Lung (tissue), 12 donors: ENCODE measurements around the gene SPIRE2. TPM values are rescaled to one million over a fixed set of nuclear protein-coding genes. Genes with fewer than 3 reads are reported as not detected.
"Not testable (repeated sequence)": the region's sequence is repeated elsewhere in the genome, so short reads cannot be mapped to it uniquely, and the experiment has no call there.

ENCODE experiments used
- ATAC-seq: fragments of 200-7000 bp; cut with Tn5 transposase; one replicate; pipeline ENCODE4 v1.9.1; 2020; ENCODE audit warnings: moderate number of reproducible peaks; ENCODE audit not compliant: insufficient read depth, low FRiP score
- DNase-seq, 3 donors: peaks; one replicate each; pipeline ENCODE4 v3.0.0-alpha.2; 2013 to 2017
- H3K27ac ChIP-seq, 2 donors: one replicate each; pipeline ENCODE4 v1.5.1; 2013; ENCODE audit warnings: mild to moderate bottlenecking in 2 of 2, moderate library complexity in 2 of 2, control low read depth in 1 of 2, inconsistent platforms in 1 of 2, low read depth in 1 of 2, low read length in 1 of 2
- H3K27me3 ChIP-seq, 3 donors: one replicate each; pipeline ENCODE4 v1.5.1; 2013; ENCODE audit warnings: low read length in 2 of 3; ENCODE audit not compliant: control insufficient read depth in 3 of 3, insufficient read depth in 3 of 3
- H3K36me3 ChIP-seq, 4 donors: one replicate each; pipeline ENCODE4 v1.5.1; 2013; ENCODE audit warnings: low read length in 4 of 4, mild to moderate bottlenecking in 1 of 4, moderate library complexity in 1 of 4; ENCODE audit not compliant: control insufficient read depth in 4 of 4, insufficient read depth in 4 of 4
- H3K4me1 ChIP-seq, 5 donors: one replicate each; pipeline ENCODE4 v1.5.1; 2013; ENCODE audit warnings: low read length in 5 of 5, mild to moderate bottlenecking in 2 of 5, moderate library complexity in 1 of 5; ENCODE audit not compliant: control insufficient read depth in 5 of 5, insufficient read depth in 5 of 5
- H3K4me3 ChIP-seq: one replicate; pipeline ENCODE4 v1.5.1; 2013; ENCODE audit warnings: mild to moderate bottlenecking, control low read depth, moderate library complexity
- H3K9ac ChIP-seq, 2 donors: one replicate each; pipeline ENCODE4 v1.5.1; 2013; ENCODE audit warnings: low read length in 2 of 2, control low read depth in 1 of 2; ENCODE audit not compliant: insufficient read depth in 1 of 2
- H3K9me3 ChIP-seq, 4 donors: one replicate each; pipeline ENCODE4 v1.5.1; 2013; ENCODE audit warnings: low read length in 3 of 4, mild to moderate bottlenecking in 1 of 4, moderate library complexity in 1 of 4; ENCODE audit not compliant: control insufficient read depth in 4 of 4, insufficient read depth in 3 of 4
- CTCF ChIP-seq: IDR thresholded peaks from 2 replicates; pipeline ENCODE4 v1.5.1; 2012; ENCODE audit warnings: mild to moderate bottlenecking; ENCODE audit errors: control extremely low read depth, extremely low read depth
- WGBS, 2 donors: extraction: QIAGEN DNeasy Blood & Tissue Kit; methylation state at CpG; one replicate each; pipeline ENCODE4 v1.1.7; 2013; 5-methylcytosine and 5-hydroxymethylcytosine counted together
- polyA plus RNA-seq, 2 donors: library from polyadenylated mRNA; stranded (reverse); fragments of 200-250 nt; gene quantifications; one replicate each; pipeline ENCODE4 v1.2.1, GENCODE V29; 2013
- total RNA-seq, 2 donors: library from RNA; depleted of rRNA in 1 of 2; stranded (reverse); fragments of >200 nt in 1 of 2; gene quantifications; one replicate each; pipeline ENCODE4 v1.2.1, GENCODE V29; 2014 to 2021
- donor health status: control.
- donor health status: control.
- donor health status: Bipolar disorder and iron deficiency.
- donor health status: healthy.
- donor health status: DM: yes; HTN: yes; CAD: no.

SPIRE2 gene
- total and polyA plus RNA-seq, 4 donors, result 3.3 to 12.0 (median 8.0) TPM

DNA sequence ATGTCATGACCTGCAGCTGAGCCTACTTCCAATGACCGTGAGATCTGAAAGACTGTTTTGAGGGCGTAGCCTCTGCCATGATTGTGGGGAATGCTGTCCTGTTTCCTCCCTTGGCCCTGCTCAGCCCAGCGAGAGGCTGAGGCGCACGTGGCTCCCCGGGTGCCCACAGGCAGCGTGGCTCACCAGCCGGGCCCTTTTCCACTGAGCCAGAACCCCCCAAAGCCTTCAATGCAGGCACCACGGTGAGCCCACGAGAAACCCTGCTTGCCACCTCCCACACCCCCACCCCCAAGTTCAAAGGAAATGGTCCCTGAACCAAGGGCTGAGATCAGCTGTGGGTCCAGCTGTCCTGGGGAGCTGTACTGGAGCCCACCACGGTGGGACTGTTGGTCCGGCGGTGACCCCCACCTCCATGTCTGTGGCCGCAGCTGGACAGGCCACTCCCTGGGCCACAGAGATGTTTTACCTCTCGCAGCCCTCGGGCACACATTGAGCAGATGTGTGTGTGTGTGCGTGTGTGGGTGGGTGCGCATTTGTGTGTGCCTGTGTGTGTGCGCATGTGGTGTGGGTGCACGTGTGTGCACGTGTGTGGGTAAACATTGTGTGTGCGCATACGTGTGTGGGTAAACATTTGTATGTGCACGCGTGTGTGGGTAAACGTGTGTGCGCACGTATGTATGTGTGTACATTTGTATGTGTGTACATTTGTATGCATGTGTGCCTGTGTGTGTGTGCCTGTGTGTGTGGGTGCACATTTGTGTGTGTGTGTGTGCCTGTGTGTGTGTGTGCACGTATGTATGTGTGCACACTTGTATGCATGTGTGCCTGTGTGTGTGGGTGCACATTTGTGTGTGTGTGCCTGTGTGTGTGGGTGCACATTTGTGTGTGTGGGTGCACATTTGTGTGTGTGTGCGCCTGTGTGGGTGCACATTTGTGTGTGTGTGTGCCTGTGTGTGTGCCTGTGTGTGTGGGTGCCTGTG is 85.4 kb downstream of the SPIRE2 start:
- no peak overlapping the region for H3K9ac ChIP-seq
- no peak for TF ChIP-seq CTCF
- no peaks in the 10 kb centered on the region for H3K9me3 ChIP-seq
- DNase-seq (no peak), ATAC-seq (no peak)
- 88 to 89% methylated on average over 30 of the region's 30 CpGs for WGBS, 2 donors
- peaks cover 0 to 13% (median 5%) of the 10 kb centered on the region in 5 donors for H3K4me1 ChIP-seq
- H3K36me3 ChIP-seq, result peaks cover 0 to 30% (median 13%) of the 10 kb centered on the region in 4 donors
- H3K27ac ChIP-seq, result no peak overlapping the region
- H3K27me3 ChIP-seq, result no peaks in the 10 kb centered on the region
- H3K4me3 ChIP-seq, result no peak overlapping the region

DNA sequence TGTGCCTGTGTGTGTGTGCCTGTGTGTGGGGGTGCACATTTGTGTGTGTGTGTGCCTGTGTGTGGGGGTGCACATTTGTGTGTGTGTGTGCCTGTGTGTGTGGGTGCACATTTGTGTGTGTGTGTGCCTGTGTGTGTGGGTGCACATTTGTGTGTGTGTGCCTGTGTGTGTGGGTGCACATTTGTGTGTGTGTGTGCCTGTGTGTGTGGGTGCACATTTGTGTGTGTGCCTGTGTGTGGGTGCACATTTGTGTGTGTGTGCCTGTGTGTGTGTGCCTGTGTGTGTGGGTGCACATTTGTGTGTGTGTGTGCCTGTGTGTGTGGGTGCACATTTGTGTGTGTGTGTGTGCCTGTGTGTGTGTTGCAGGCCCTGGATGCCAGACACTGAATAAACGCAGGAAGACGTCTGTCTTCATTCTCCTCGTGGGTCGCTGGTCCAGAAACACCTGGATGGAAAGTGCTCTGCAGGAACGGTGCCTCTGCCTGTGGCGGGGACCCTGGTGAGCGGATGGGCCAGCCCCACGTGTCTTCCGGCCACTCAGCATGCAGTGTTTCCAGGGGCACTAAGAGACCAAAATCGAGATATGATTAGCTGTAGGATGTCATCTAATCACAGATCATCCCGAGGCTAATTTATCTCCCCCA is 86.5 kb downstream of the SPIRE2 start:
- Histone ChIP-seq H3K36me3 (peaks cover 0 to 27% (median 7%) of the 10 kb centered on the region in 4 donors), H3K4me1 (peaks cover 0 to 16% (median 5%) of the 10 kb centered on the region in 5 donors)
- H3K9me3 ChIP-seq, H3K9ac ChIP-seq, H3K27ac ChIP-seq, DNase-seq, H3K27me3 ChIP-seq, H3K4me3 ChIP-seq, ATAC-seq: not testable (repeated sequence)
- WGBS, 2 donors, result 52 to 58% methylated on average over 11 of the region's 11 CpGs

GRCh38 chr16:89915303-89916232 is 87.3 kb downstream of the SPIRE2 start:
- no peak overlapping the region for H3K9ac ChIP-seq
- no peak for DNase-seq
- no peak overlapping the region for H3K4me3 ChIP-seq
- H3K27ac ChIP-seq, result no peak overlapping the region
- peaks cover 0 to 3% (median 0%) of the 10 kb centered on the region in 3 donors for H3K27me3 ChIP-seq
- TF ChIP-seq CTCF, result no peak
- H3K4me1 ChIP-seq, result peaks cover 0 to 16% (median 5%) of the 10 kb centered on the region in 5 donors
- H3K36me3 ChIP-seq, result peaks cover 0 to 22% (median 6%) of the 10 kb centered on the region in 4 donors
- no peaks in the 10 kb centered on the region for H3K9me3 ChIP-seq
- 78 to 87% methylated on average over 39 to 40 of the region's 40 CpGs for WGBS, 2 donors
- no peak for ATAC-seq
